ENCODE measurements around the gene C14orf180.

DNA sequence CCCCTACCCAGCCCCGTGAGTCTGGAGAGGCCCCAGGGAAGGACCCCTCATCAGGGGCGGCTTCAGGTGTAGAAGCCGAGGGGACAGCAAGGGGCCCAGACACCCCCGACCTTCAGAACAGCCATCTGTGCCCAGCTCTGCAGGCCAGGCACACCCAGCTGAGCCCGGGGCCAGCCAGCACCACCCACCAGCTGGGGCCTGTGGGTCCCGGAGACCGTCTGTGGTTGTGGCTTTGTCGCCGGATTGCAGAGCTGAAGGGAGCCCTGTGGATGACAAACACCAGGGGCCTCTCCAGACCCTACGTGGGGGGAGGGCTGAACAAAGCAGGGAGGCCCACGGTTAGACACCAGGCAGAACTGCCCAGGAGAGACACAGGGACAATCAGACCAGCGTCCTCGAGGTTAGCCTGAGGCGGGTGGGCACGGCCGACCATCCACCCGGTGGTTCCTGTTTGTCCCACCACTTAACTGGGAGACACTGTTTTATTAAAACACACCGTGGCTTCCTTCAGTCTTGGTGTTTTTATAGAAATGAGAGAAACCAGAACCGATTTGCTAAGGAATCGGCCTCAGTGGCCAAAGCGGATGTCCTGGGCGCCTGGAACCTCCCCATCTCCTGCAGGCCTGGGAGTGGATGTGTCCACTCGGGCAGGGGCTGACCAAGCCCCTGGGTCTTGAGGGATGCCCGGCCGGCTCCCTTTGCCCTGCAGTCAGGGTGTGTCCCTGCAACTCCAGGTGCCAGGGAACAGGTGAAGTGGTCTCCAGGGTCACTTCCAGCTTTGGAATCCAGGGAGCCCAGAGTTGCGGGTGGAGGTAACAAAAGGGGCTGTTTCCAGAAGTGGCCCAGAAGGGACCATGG lies 10.0 kb downstream of the C14orf180 start:
- no peak for TF ChIP-seq YY1 (IDR thresholded peaks at IDR 0.05; ENCODE audit: low read depth, low read length)
- no peak for TF ChIP-seq STAT3 (IDR thresholded peaks at IDR 0.05; ENCODE audit: low read depth, low read length)
- no peak for TF ChIP-seq FOXM1 (IDR thresholded peaks at IDR 0.05; ENCODE audit: low read depth, low read length)
- TF ChIP-seq, protein P1, sequence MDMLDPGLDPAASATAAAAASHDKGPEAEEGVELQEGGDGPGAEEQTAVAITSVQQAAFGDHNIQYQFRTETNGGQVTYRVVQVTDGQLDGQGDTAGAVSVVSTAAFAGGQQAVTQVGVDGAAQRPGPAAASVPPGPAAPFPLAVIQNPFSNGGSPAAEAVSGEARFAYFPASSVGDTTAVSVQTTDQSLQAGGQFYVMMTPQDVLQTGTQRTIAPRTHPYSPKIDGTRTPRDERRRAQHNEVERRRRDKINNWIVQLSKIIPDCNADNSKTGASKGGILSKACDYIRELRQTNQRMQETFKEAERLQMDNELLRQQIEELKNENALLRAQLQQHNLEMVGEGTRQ (IDR thresholded peaks at IDR 0.05; ENCODE audit: borderline replicate concordance, low read depth, low read length), result no peak
- TF ChIP-seq, protein P2, sequence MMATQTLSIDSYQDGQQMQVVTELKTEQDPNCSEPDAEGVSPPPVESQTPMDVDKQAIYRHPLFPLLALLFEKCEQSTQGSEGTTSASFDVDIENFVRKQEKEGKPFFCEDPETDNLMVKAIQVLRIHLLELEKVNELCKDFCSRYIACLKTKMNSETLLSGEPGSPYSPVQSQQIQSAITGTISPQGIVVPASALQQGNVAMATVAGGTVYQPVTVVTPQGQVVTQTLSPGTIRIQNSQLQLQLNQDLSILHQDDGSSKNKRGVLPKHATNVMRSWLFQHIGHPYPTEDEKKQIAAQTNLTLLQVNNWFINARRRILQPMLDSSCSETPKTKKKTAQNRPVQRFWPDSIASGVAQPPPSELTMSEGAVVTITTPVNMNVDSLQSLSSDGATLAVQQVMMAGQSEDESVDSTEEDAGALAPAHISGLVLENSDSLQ (IDR thresholded peaks at IDR 0.05), result no peak
- no peak for TF ChIP-seq NR2F1 (conservative IDR thresholded peaks at IDR 0.05)
- TF ChIP-seq, protein P3, sequence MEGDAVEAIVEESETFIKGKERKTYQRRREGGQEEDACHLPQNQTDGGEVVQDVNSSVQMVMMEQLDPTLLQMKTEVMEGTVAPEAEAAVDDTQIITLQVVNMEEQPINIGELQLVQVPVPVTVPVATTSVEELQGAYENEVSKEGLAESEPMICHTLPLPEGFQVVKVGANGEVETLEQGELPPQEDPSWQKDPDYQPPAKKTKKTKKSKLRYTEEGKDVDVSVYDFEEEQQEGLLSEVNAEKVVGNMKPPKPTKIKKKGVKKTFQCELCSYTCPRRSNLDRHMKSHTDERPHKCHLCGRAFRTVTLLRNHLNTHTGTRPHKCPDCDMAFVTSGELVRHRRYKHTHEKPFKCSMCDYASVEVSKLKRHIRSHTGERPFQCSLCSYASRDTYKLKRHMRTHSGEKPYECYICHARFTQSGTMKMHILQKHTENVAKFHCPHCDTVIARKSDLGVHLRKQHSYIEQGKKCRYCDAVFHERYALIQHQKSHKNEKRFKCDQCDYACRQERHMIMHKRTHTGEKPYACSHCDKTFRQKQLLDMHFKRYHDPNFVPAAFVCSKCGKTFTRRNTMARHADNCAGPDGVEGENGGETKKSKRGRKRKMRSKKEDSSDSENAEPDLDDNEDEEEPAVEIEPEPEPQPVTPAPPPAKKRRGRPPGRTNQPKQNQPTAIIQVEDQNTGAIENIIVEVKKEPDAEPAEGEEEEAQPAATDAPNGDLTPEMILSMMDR (IDR thresholded peaks at IDR 0.05 in 2 of 3, conservative IDR thresholded peaks at IDR 0.05 in 1 of 3; ENCODE audit: control insufficient read depth in 2 of 3, extremely low read depth in 1 of 3, insufficient read depth in 1 of 3, low read depth in 3 of 3, low read length in 3 of 3), result no peak
- TF ChIP-seq EP300 (IDR thresholded peaks at IDR 0.05; ENCODE audit: borderline replicate concordance in 1 of 2, control insufficient read depth in 1 of 2, low read depth in 2 of 2, low read length in 2 of 2), result no peak
- TF ChIP-seq CHD4 (IDR thresholded peaks at IDR 0.05), result no peak
- TF ChIP-seq EZH2 (IDR thresholded peaks at IDR 0.05; ENCODE audit: borderline replicate concordance, control insufficient read depth, low read depth, low read length), result no peak
- TF ChIP-seq CBX3 (IDR thresholded peaks at IDR 0.05; ENCODE audit: borderline replicate concordance, low read depth), result no peak
- TF ChIP-seq, protein P4, sequence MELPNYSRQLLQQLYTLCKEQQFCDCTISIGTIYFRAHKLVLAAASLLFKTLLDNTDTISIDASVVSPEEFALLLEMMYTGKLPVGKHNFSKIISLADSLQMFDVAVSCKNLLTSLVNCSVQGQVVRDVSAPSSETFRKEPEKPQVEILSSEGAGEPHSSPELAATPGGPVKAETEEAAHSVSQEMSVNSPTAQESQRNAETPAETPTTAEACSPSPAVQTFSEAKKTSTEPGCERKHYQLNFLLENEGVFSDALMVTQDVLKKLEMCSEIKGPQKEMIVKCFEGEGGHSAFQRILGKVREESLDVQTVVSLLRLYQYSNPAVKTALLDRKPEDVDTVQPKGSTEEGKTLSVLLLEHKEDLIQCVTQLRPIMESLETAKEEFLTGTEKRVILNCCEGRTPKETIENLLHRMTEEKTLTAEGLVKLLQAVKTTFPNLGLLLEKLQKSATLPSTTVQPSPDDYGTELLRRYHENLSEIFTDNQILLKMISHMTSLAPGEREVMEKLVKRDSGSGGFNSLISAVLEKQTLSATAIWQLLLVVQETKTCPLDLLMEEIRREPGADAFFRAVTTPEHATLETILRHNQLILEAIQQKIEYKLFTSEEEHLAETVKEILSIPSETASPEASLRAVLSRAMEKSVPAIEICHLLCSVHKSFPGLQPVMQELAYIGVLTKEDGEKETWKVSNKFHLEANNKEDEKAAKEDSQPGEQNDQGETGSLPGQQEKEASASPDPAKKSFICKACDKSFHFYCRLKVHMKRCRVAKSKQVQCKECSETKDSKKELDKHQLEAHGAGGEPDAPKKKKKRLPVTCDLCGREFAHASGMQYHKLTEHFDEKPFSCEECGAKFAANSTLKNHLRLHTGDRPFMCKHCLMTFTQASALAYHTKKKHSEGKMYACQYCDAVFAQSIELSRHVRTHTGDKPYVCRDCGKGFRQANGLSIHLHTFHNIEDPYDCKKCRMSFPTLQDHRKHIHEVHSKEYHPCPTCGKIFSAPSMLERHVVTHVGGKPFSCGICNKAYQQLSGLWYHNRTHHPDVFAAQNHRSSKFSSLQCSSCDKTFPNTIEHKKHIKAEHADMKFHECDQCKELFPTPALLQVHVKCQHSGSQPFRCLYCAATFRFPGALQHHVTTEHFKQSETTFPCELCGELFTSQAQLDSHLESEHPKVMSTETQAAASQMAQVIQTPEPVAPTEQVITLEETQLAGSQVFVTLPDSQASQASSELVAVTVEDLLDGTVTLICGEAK (IDR thresholded peaks at IDR 0.05; ENCODE audit: borderline replicate concordance), result no peak
- TF ChIP-seq CREB1 (IDR thresholded peaks at IDR 0.05; ENCODE audit: low read depth), result no peak
- TF ChIP-seq SUZ12 (IDR thresholded peaks at IDR 0.05; ENCODE audit: unreplicated experiment), result no peak

Data from GM12878 (cell line).